Measurements from ENCODE around the gene MRPS23.

The MRPS23 gene

GRCh38 chr17:57785022-57785421, 64.8 kb downstream of the MRPS23 start:
- TF ChIP-seq SIN3A (IDR thresholded peaks at IDR 0.05; ENCODE audit: borderline replicate concordance, insufficient read depth, low read length) (no peak), POLR2AphosphoS5 (IDR thresholded peaks at IDR 0.05; ENCODE audit: low read depth, low read length) (no peak), TAF1 (IDR thresholded peaks at IDR 0.05; ENCODE audit: borderline replicate concordance, insufficient read depth, low read length) (no peak)

All from PFSK-1 (cell line).